Measurements from ENCODE around the gene RPL32. TPM values are rescaled to one million over a fixed set of nuclear protein-coding genes. Genes with fewer than 3 reads are reported as not detected.

Gene RPL32
- total RNA-seq, 1 donor = 1,419 TPM

Small RNAs within 50 kb of the gene (small RNA-seq; reads per million reads assigned to genes)
- not detected for gene AC034198.1

Other genes with a start within 250 kb of the RPL32 start
- gene RAF1, start 177.4 kb downstream of the RPL32 start, total RNA-seq = 97.8 TPM
- gene TMEM40, start 82.3 kb downstream of the RPL32 start, total RNA-seq = 0.27 TPM
- 3.0 TPM for gene CAND2, start 44.9 kb downstream of the RPL32 start, total RNA-seq
- 20.7 TPM for gene IQSEC1, start 231.9 kb upstream of the RPL32 start, total RNA-seq

All from hematopoietic multipotent progenitor cell (in vitro differentiated cells).